Hematopoietic multipotent progenitor cell treated with erythropoietin and hydrocortisone succinate and interleukin-3 and kit ligand, for 15 days (in vitro differentiated cells): ENCODE results near the gene DGKB.
"Not testable (repeated sequence)": the region's sequence is repeated elsewhere in the genome, so short reads cannot be mapped to it uniquely, and the experiment has no call there.

ENCODE experiments used
- DNase-seq: peaks from one replicate; pipeline ENCODE4 v3.0.0-alpha.2; 2015; ENCODE audit warnings: low spot score

DGKB gene

GRCh38 chr7:14583518-14583917 is 319.0 kb downstream of the DGKB start:
- no peak for DNase-seq

GRCh38 chr7:14582010-14582409 is 320.5 kb downstream of the DGKB start:
- DNase-seq = no peak

DNA sequence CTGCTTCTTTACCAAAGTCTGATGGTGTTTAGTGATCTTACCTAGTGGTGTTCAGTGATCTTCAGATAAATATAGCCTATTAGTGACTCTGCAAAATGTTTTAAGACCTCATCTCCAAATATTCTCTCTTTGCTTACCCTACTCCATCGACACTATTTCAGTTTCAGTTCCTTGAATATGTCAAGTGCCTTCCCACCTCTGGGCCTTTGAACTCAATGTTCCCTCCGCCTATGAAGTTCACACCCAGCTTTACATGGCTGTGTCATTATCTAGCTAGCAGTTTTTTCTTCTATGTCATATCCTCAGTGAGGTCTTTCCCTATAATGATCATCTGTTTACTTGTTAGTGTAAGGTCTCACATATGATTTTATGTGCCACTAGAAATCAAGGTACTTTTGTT is 322.6 kb downstream of the DGKB start:
- no peak for DNase-seq

DNA sequence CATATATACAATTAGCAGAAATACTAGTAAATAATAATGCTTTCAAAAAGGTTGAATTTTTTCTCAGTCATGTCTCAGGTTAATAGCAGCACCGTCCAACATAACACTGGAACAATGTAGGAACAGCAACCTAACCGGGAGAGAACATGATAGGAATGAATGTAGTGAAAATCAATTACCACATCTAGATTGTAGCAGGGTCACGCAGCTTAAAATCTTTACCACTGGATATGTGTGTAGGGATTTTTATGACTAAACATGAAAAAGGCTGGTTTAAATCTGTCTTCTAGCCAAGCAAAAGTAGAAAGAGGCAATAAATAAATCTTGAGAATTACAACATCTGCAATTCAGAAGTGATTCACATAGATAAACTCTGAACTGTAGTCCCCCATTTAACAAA is 326.0 kb downstream of the DGKB start:
- no peak for DNase-seq

DNA sequence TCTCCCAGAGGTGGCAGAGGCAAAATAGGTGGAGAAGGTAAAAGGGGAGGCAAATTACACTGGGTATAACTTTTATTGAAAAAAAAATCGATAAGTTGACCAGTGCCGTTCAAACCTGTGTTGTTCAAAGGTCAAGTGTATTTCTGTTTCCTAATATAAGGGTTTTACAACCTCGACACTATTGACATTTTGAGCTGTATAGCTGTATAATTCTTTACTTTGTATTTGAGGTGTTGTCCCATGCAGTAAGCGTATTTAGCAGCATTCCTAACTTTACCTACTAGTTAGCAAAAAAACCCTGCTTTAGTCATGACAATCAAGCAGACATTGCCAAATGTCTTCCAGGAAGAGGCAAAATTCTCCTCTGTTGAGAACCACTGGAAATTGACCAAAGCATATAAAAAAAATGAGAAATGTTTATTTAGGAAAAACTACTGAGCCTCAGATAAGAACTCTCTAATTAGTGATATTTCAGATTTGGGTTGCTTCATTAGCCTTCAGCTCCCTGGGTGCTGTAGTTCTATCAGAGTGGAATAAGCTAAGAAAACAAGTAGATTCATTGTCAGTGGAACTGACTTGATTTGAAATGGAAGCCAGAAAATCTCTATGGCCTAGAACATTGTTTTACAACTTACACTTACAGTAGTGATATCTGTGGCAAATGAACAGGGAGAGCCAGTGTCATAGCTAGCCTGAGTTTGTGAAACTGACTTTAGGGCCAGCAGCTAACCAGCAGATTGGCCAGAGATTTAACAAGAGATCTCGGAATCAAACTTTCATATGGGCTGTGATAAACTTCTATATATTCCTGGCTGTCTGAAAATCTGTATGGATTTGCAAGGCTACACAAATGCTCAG is 331.6 kb downstream of the DGKB start:
- DNase-seq = no peak

- no peak for DNase-seq
Measured at GRCh38 chr7:14552060-14552459, 350.5 kb downstream of the DGKB start.

GRCh38 chr7:14551310-14551709 is 351.2 kb downstream of the DGKB start:
- DNase-seq = no peak

DNA sequence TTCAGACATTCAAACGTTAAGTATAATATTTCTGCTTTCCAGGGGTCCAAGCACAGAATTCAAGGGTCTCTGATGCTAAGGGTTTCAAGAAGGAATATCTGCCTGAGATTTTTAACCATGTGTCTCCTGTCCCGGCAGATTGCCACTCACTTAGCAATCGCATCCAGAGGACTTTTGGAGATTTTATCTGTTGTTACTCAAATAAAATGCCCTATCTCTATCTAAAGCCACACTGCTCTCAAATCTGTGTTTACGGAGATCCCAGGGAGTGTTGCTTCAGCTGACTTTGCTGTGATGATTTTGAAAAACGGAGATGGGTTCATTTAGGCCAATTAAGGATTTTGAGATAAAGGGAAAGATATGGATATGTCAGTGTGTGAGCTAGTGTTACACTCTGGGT is 359.9 kb downstream of the DGKB start:
- no peak for DNase-seq

DNA sequence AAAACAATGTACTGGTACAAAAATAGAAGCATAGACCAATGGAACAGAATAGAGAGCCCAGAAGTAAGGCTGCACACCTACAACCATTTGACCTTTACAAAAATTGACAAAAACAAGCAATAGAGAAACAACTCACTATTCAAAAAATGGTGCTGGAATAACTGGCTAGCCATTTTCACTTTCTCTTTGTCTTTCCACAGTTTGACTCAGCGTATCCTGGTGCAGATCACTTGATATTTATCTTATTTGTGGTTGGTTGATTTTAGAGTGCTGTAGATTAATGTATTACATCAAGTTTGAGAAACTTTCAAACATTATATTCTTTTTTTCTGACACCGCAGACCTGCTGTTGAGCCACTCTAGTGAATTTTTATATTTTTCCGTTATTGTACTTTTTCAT is 381.4 kb downstream of the DGKB start:
- DNase-seq = no peak

DNA sequence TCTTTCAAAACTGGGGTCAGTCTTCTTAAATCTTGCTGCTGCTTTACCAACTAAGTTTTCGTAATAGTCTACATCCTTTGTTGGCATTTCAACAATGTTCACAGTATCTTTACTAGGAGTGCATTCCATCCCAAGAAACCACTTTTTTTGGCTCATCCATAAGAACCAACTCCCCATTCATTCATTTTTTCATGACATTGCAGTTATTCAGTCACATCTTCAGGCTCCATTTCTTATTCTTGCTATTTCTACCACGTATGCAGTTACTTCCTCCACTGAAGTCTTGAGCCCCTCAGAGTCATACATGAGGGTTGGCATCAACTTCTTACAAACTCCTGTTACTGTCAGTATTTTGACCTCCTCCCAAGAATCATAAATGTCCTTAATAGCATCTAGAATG is 392.3 kb downstream of the DGKB start:
- no peak for DNase-seq

- no peak for DNase-seq
Measured at GRCh38 chr7:14507617-14508016, 394.9 kb downstream of the DGKB start.

GRCh38 chr7:14505906-14506305 is 396.6 kb downstream of the DGKB start:
- DNase-seq = no peak

DNA sequence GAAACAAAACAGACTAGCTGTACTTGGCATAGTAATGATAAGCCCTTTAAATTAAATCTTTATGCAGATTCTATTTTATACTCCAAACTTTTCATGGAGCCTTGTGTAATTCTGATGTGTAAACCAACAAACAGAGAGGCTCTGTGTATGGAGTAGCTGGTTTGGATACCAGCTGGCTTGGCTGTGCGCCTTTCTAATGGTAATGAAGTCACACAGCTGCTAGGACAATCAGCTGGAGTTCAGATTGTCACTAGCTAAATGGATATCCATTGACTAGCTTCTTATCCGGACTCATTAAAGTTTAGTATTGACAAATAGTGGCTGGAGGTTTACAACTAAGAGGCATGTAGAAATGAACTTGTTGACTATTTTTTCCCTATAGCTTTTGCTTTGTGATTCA is 398.4 kb downstream of the DGKB start:
- no peak for DNase-seq

GRCh38 chr7:14503623-14504022 is 398.9 kb downstream of the DGKB start:
- no peak for DNase-seq

DNA sequence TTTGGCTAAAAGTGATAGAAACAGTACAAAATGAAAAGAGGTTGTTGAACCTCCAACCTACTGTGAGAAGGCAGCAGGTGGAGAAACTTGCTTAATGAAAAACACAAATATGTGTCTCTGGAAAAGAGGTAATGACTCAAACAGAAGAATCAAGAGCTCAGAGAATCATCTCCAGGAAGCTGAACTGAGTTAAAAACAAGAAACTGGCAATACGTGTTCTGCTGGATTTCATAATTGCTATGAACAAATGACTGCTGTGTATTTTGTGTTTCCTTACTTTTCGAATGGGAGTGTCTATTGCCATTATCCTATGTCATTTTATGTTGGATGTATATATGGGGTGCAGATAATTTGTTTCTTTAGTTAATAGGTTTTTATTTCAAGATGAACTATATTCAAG is 401.1 kb downstream of the DGKB start:
- DNase-seq = no peak

DNA sequence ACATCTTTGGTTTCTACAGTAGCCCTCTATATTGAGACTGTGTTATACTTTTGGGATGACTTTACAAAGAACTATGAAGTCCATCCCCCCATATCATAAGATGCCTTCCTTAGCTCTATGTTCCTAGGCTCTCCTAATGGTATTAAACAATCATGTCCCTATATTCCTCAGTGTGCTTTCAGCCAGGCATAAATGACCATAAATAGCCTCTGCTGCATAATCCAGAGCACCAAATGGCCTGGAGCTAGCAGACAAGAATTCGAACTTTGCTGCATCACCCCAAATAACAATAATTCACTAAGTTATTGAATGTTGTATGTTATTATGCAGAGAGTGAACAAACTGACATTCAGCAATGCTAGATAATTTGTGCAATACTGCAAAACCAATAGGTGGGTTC is 405.2 kb downstream of the DGKB start:
- no peak for DNase-seq

DNA sequence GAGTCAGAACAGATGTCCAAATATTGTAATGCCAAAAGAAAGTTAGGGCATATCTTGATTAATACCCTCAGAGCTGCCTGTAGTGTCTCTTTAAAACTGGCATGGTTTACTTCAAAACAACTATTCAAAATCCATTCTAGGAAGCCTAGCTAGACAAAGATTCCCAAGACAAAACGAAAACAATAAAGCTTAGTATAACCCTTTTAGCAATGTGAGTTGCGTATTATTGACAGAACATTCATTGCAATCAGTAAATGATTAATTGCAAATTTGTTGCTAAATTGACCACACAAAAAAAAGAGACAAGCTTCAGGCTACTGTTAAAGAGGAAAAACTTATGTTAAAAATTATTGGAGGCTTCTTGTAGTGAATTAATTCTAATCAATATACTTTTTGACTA is 406.9 kb downstream of the DGKB start:
- DNase-seq = no peak

- no peak for DNase-seq
Measured at GRCh38 chr7:14487701-14488395, 414.7 kb downstream of the DGKB start.

DNA sequence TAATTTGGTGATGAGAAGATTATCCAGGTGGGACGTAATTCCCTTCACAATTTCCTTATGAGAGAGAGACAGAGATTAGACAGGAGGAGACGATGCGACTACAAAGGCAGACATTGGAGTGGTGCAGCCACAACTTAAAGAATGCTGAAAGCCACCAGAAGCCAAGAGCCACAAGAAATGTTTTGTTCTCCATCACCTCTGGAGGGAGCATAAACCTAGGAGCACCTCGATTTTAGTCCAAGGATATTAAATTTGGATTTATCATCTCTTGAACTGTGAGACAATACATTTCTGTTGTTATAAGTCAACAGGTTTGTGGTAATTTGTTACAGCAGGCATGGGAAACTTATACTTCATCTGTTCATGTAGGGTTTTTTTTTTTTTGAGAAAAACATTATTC is 418.9 kb downstream of the DGKB start:
- DNase-seq = no peak

DNA sequence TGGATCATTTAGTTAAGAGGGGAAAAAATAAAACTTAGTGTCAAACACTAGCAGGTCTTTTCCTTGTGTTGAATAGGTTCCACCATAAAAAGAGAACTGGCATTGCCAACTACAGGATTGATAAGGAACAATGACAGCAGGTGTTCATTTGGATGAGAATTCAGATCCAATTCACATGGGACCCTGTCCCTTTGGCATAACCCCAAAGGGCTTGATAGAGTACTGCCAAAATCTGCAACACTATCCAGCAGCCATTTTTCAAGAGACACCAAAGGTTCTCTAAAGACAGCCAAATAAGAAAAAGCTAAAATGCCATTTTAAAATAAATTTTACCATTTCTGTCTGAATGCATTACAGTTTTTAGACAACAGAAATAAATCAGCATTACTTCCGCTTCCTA is 422.3 kb downstream of the DGKB start:
- DNase-seq = no peak

GRCh38 chr7:14478834-14479510 is 423.6 kb downstream of the DGKB start:
- DNase-seq = no peak

GRCh38 chr7:14461716-14462115 is 440.8 kb downstream of the DGKB start:
- not testable (repeated sequence) for DNase-seq

DNA sequence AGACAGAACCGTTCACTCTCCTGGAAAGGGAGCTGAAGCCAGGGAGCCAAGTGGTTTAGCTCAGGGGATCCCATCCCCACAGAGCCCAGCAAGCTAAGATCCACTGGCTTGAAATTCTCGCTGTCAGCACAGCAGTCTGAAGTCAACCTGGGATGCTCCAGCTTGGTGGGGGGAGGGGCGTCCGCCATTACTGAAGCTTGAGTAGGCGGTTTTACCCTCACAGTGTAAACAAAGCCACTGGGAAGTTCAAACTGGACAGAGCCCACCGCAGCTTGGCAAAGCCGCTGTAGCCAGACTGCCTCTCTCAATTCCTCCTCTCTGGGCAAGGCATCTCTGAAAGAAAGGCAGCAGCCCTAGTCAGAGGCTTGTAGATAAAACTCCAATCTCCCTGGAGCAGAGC is 443.7 kb downstream of the DGKB start:
- DNase-seq = not testable (repeated sequence)
